Measurements from ENCODE around the gene LGI1. TPM values are rescaled to one million over a fixed set of nuclear protein-coding genes. Genes with fewer than 3 reads are reported as not detected.

The LGI1 gene
- total RNA-seq, 1 donor from 2014 or later = 2.3 TPM

- TF ChIP-seq CTCF (IDR thresholded peaks at IDR 0.05) = no peak
- H3K27ac Mint-ChIP-seq (ENCODE audit: unreplicated experiment) = no peak overlapping the region
- H3K4me3 Mint-ChIP-seq (ENCODE audit: unreplicated experiment) = no peak overlapping the region
Observed at GRCh38 chr10:93716766-93717165, 41.0 kb upstream of the LGI1 start.

GRCh38 chr10:93718937-93719725 is 38.6 kb upstream of the LGI1 start:
- peaks cover 12% of the 10 kb centered on the region for H3K27me3 Mint-ChIP-seq (ENCODE audit: low read depth)

More at GRCh38 chr10:93716766-93717165, 41.0 kb upstream of the LGI1 start:
- Mint-ChIP-seq H3K36me3 (ENCODE audit: low read depth) (no peaks in the 10 kb centered on the region), H3K9me3 (ENCODE audit: low read depth) (peaks cover 4% of the 10 kb centered on the region), H3K27me3 (ENCODE audit: low read depth) (peaks cover 12% of the 10 kb centered on the region), H3K4me1 (ENCODE audit: low read depth) (no peaks in the 10 kb centered on the region)
- no peak for DNase-seq (ENCODE audit: low spot score)

GRCh38 chr10:93719901-93720300 is 37.8 kb upstream of the LGI1 start:
- H3K27me3 Mint-ChIP-seq (ENCODE audit: low read depth) = peaks cover 14% of the 10 kb centered on the region
- H3K4me3 Mint-ChIP-seq (ENCODE audit: unreplicated experiment) = no peak overlapping the region
- H3K36me3 Mint-ChIP-seq (ENCODE audit: low read depth) = no peaks in the 10 kb centered on the region
- no peaks in the 10 kb centered on the region for H3K9me3 Mint-ChIP-seq (ENCODE audit: low read depth)
- TF ChIP-seq CTCF (IDR thresholded peaks at IDR 0.05) = no peak
- no peak overlapping the region for H3K27ac Mint-ChIP-seq (ENCODE audit: unreplicated experiment)
- DNase-seq (ENCODE audit: low spot score) = no peak
- H3K4me1 Mint-ChIP-seq (ENCODE audit: low read depth) = no peaks in the 10 kb centered on the region

More at GRCh38 chr10:93718937-93719725, 38.6 kb upstream of the LGI1 start:
- DNase-seq (ENCODE audit: low spot score) = no peak
- no peak for TF ChIP-seq CTCF (IDR thresholded peaks at IDR 0.05)
- no peaks in the 10 kb centered on the region for H3K9me3 Mint-ChIP-seq (ENCODE audit: low read depth)
- H3K36me3 Mint-ChIP-seq (ENCODE audit: low read depth) = no peaks in the 10 kb centered on the region
- H3K27ac Mint-ChIP-seq (ENCODE audit: unreplicated experiment) = no peak overlapping the region
- H3K4me1 Mint-ChIP-seq (ENCODE audit: low read depth) = no peaks in the 10 kb centered on the region
- H3K4me3 Mint-ChIP-seq (ENCODE audit: unreplicated experiment) = no peak overlapping the region

- no peaks in the 10 kb centered on the region for H3K36me3 Mint-ChIP-seq (ENCODE audit: low read depth)
- TF ChIP-seq CTCF (IDR thresholded peaks at IDR 0.05) = no peak
- peaks cover 34% of the 10 kb centered on the region for H3K27me3 Mint-ChIP-seq (ENCODE audit: low read depth)
- DNase-seq (ENCODE audit: low spot score) = no peak
- no peaks in the 10 kb centered on the region for H3K9me3 Mint-ChIP-seq (ENCODE audit: low read depth)
- no peak overlapping the region for H3K27ac Mint-ChIP-seq (ENCODE audit: unreplicated experiment)
- H3K4me3 Mint-ChIP-seq (ENCODE audit: unreplicated experiment) = no peak overlapping the region
- no peaks in the 10 kb centered on the region for H3K4me1 Mint-ChIP-seq (ENCODE audit: low read depth)
Observed at GRCh38 chr10:93722550-93722949, 35.2 kb upstream of the LGI1 start.

GRCh38 chr10:93723153-93723552 is 34.6 kb upstream of the LGI1 start:
- H3K27ac Mint-ChIP-seq (ENCODE audit: unreplicated experiment) = no peak overlapping the region
- H3K4me1 Mint-ChIP-seq (ENCODE audit: low read depth) = no peaks in the 10 kb centered on the region
- no peaks in the 10 kb centered on the region for H3K36me3 Mint-ChIP-seq (ENCODE audit: low read depth)
- no peak for DNase-seq (ENCODE audit: low spot score)
- TF ChIP-seq CTCF (IDR thresholded peaks at IDR 0.05) = no peak
- H3K27me3 Mint-ChIP-seq (ENCODE audit: low read depth) = peaks cover 36% of the 10 kb centered on the region
- no peak overlapping the region for H3K4me3 Mint-ChIP-seq (ENCODE audit: unreplicated experiment)
- no peaks in the 10 kb centered on the region for H3K9me3 Mint-ChIP-seq (ENCODE audit: low read depth)
